Hepatocyte (in vitro differentiated cells): ENCODE data around the gene DMRT1. TPM values are rescaled to one million over a fixed set of nuclear protein-coding genes. Genes with fewer than 3 reads are reported as not detected.

Experiments
- DNase-seq: peaks from one replicate; pipeline ENCODE4 v3.0.0-alpha.2; 2016; ENCODE audit warnings: low spot score
- H2AFZ ChIP-seq: fragments of 200-600 bp; sonication (generic); 2 replicates; pipeline ENCODE4 v1.6.0; 2016; ENCODE audit warnings: antibody characterized with exemption, mild to moderate bottlenecking
- H3K27ac ChIP-seq: fragments of 200-600 bp; sonication (generic); 2 replicates; pipeline ENCODE4 v1.5.1; 2016; ENCODE audit warnings: mild to moderate bottlenecking
- H3K27me3 ChIP-seq: fragments of 200-600 bp; sonication (generic); 2 replicates; pipeline ENCODE4 v1.6.1; 2016
- H3K36me3 ChIP-seq: fragments of 200-600 bp; sonication (generic); replicated peaks from 2 replicates; pipeline ENCODE4 v1.5.1; 2016; ENCODE audit warnings: low read depth; ENCODE audit not compliant: insufficient read depth
- H3K4me1 ChIP-seq: fragments of 200-600 bp; sonication (generic); 2 replicates; pipeline ENCODE4 v1.5.1; 2016; ENCODE audit warnings: mild to moderate bottlenecking, moderate library complexity; ENCODE audit not compliant: insufficient read depth
- H3K4me2 ChIP-seq: fragments of 200-600 bp; sonication (generic); 2 replicates; pipeline ENCODE4 v1.6.0; 2016
- H3K4me3 ChIP-seq: fragments of 200-600 bp; sonication (generic); 2 replicates; pipeline ENCODE4 v1.5.1; 2016; ENCODE audit warnings: mild to moderate bottlenecking
- H3K79me2 ChIP-seq: fragments of 200-600 bp; sonication (generic); 2 replicates; pipeline ENCODE4 v1.6.0; 2017; ENCODE audit warnings: mild to moderate bottlenecking
- H3K9me2 ChIP-seq: fragments of 200-600 bp; sonication (generic); replicated peaks from 2 replicates; pipeline ENCODE4 v1.6.0; 2017; ENCODE audit warnings: mild to moderate bottlenecking; ENCODE audit not compliant: insufficient read depth
- H3K9me3 ChIP-seq: fragments of 200-600 bp; sonication (generic); 2 replicates; pipeline ENCODE4 v1.5.1; 2016; ENCODE audit warnings: low read depth, mild to moderate bottlenecking
- H4K20me1 ChIP-seq: fragments of 200-600 bp; sonication (generic); 2 replicates; pipeline ENCODE4 v1.6.0; 2016; ENCODE audit warnings: mild to moderate bottlenecking; ENCODE audit not compliant: insufficient read depth, poor library complexity, severe bottlenecking
- CTCF ChIP-seq: fragments of 200-600 bp; sonication (generic); IDR thresholded peaks from 2 replicates; pipeline ENCODE4 v1.5.1; 2016; ENCODE audit warnings: antibody characterized with exemption, mild to moderate bottlenecking; ENCODE audit not compliant: poor library complexity
- EZH2 ChIP-seq: fragments of 200-600 bp; sonication (generic); IDR thresholded peaks from 2 replicates; pipeline ENCODE4 v1.6.1; 2016; ENCODE audit warnings: antibody characterized with exemption, mild to moderate bottlenecking, borderline replicate concordance
- EZH2phosphoT487 ChIP-seq: fragments of 200-600 bp; sonication (generic); IDR thresholded peaks from one replicate; pipeline ENCODE4 v1.6.1; 2018; ENCODE audit warnings: antibody characterized with exemption, mild to moderate bottlenecking, low read depth, moderate library complexity; ENCODE audit not compliant: unreplicated experiment, severe bottlenecking
- WGBS: methylation state at CpG from one replicate; pipeline ENCODE4 v1.1.6; 2016; ENCODE audit warnings: low lambda C conversion rate; ENCODE audit errors: missing lambda C conversion rate; 5-methylcytosine and 5-hydroxymethylcytosine counted together
- polyA plus RNA-seq: library from polyadenylated mRNA; unstranded; fragments of >200 nt; fragmentation: Nextera tagmentation; extraction: Ambion mirVana; gene quantifications from 2 replicates; pipeline ENCODE4 v1.2.1, GENCODE V29; 2016
- total RNA-seq: library from RNA; depleted of rRNA; stranded (reverse); fragments of >200 nt; gene quantifications from 2 replicates; pipeline ENCODE4 v1.2.3, GENCODE V29; 2014

DMRT1 gene
- total and polyA plus RNA-seq, 2 experiments from 2014 or later = not detected

GRCh38 chr9:804026-804425 is 37.5 kb upstream of the DMRT1 start:
- Histone ChIP-seq H3K4me1 (no peaks in the 10 kb centered on the region), H3K9me2 (no peaks in the 10 kb centered on the region), H3K27ac (no peak overlapping the region), H3K27me3 (no peaks in the 10 kb centered on the region), H3K4me3 (no peak overlapping the region), H3K79me2 (no peaks in the 10 kb centered on the region), H3K4me2 (no peak overlapping the region), H4K20me1 (no peaks in the 10 kb centered on the region), H3K36me3 (no peaks in the 10 kb centered on the region), H2AFZ (no peak overlapping the region), H3K9me3 (no peaks in the 10 kb centered on the region)
- DNase-seq = no peak
- no peak for TF ChIP-seq CTCF
- TF ChIP-seq EZH2phosphoT487 = no peak
- no peak for TF ChIP-seq EZH2

- H3K27ac ChIP-seq = no peak overlapping the region
- no peak overlapping the region for H3K4me3 ChIP-seq
- no peaks in the 10 kb centered on the region for H3K4me1 ChIP-seq
- no peak for DNase-seq
- no peaks in the 10 kb centered on the region for H4K20me1 ChIP-seq
- no peak overlapping the region for H3K4me2 ChIP-seq
- no peaks in the 10 kb centered on the region for H3K9me3 ChIP-seq
- no peaks in the 10 kb centered on the region for H3K36me3 ChIP-seq
- H3K27me3 ChIP-seq = no peaks in the 10 kb centered on the region
- TF ChIP-seq EZH2 = no peak
- TF ChIP-seq EZH2phosphoT487 = no peak
- TF ChIP-seq CTCF = no peak
- no peak overlapping the region for H2AFZ ChIP-seq
- H3K9me2 ChIP-seq = no peaks in the 10 kb centered on the region
- H3K79me2 ChIP-seq = no peaks in the 10 kb centered on the region
- WGBS = 65% methylated on average over 3 of the region's 3 CpGs
Observed at GRCh38 chr9:805151-805550, 36.3 kb upstream of the DMRT1 start.

- Histone ChIP-seq H3K9me3 (no peaks in the 10 kb centered on the region), H3K4me3 (no peak overlapping the region), H3K4me1 (no peaks in the 10 kb centered on the region), H3K27me3 (no peaks in the 10 kb centered on the region), H3K27ac (no peak overlapping the region), H3K36me3 (no peaks in the 10 kb centered on the region), H3K4me2 (no peak overlapping the region), H4K20me1 (no peaks in the 10 kb centered on the region), H3K79me2 (no peaks in the 10 kb centered on the region), H2AFZ (no peak overlapping the region), H3K9me2 (no peaks in the 10 kb centered on the region)
- peak; percentile 27 for DNase-seq
- 65% methylated on average over 8 of the region's 8 CpGs for WGBS
- TF ChIP-seq EZH2 = no peak
- peak; percentile 76 for TF ChIP-seq CTCF
Observed at GRCh38 chr9:806285-807156, 35.0 kb upstream of the DMRT1 start.
